ENCODE results near the gene TMEM232. TPM values are rescaled to one million over a fixed set of nuclear protein-coding genes. Genes with fewer than 3 reads are reported as not detected.
A peak's percentile ranks its signal among the peaks of the same experiment; 100 is the strongest.

The TMEM232 gene
- total and polyA plus RNA-seq, 4 donors, result 3.4 to 28.3 (median 9.3) TPM

- Histone ChIP-seq H3K27me3 (ENCODE audit: control insufficient read depth in 3 of 3, insufficient read depth in 3 of 3, low read length in 2 of 3) (no peaks in the 10 kb centered on the region), H3K4me1 (ENCODE audit: control insufficient read depth in 5 of 5, insufficient read depth in 5 of 5, low read length in 5 of 5) (no peaks in the 10 kb centered on the region), H3K27ac (ENCODE audit: low read depth in 1 of 2, low read length in 1 of 2) (no peak overlapping the region), H3K9ac (ENCODE audit: insufficient read depth in 1 of 2, low read length in 2 of 2) (no peak overlapping the region), H3K36me3 (ENCODE audit: control insufficient read depth in 4 of 4, insufficient read depth in 4 of 4, low read length in 4 of 4) (no peaks in the 10 kb centered on the region), H3K9me3 (ENCODE audit: control insufficient read depth in 4 of 4, insufficient read depth in 3 of 4, low read length in 3 of 4) (no peaks in the 10 kb centered on the region), H3K4me3 (no peak overlapping the region)
- WGBS, 2 donors, result 78 to 80% methylated on average over 4 of the region's 4 CpGs
- no peak for TF ChIP-seq CTCF (IDR thresholded peaks at IDR 0.05; ENCODE audit: control extremely low read depth, extremely low read depth)
- no peak for ATAC-seq (ENCODE audit: insufficient read depth, low FRiP score)
- DNase-seq, result peak in 1 of 3 donors; percentile 13
Measured at GRCh38 chr5:110768138-110768860, 41.8 kb upstream of the TMEM232 start.

- DNase-seq, result no peak
- no peak for ATAC-seq (ENCODE audit: insufficient read depth, low FRiP score)
- WGBS, 2 donors, result 50 to 73% methylated on average over 1 of the region's 1 CpG
- Histone ChIP-seq H3K9ac (ENCODE audit: insufficient read depth in 1 of 2, low read length in 2 of 2) (no peak overlapping the region), H3K36me3 (ENCODE audit: control insufficient read depth in 4 of 4, insufficient read depth in 4 of 4, low read length in 4 of 4) (peaks cover 0 to 21% (median 12%) of the 10 kb centered on the region in 4 donors), H3K27ac (ENCODE audit: low read depth in 1 of 2, low read length in 1 of 2) (no peak overlapping the region), H3K27me3 (ENCODE audit: control insufficient read depth in 3 of 3, insufficient read depth in 3 of 3, low read length in 2 of 3) (no peaks in the 10 kb centered on the region), H3K4me1 (ENCODE audit: control insufficient read depth in 5 of 5, insufficient read depth in 5 of 5, low read length in 5 of 5) (no peaks in the 10 kb centered on the region), H3K4me3 (no peak overlapping the region), H3K9me3 (ENCODE audit: control insufficient read depth in 4 of 4, insufficient read depth in 3 of 4, low read length in 3 of 4) (no peaks in the 10 kb centered on the region)
- no peak for TF ChIP-seq CTCF (IDR thresholded peaks at IDR 0.05; ENCODE audit: control extremely low read depth, extremely low read depth)
Measured at GRCh38 chr5:110760158-110760557, 33.7 kb upstream of the TMEM232 start.

GRCh38 chr5:110757118-110757729 is 30.8 kb upstream of the TMEM232 start:
- Histone ChIP-seq H3K27me3 (ENCODE audit: control insufficient read depth in 3 of 3, insufficient read depth in 3 of 3, low read length in 2 of 3) (no peaks in the 10 kb centered on the region), H3K36me3 (ENCODE audit: control insufficient read depth in 4 of 4, insufficient read depth in 4 of 4, low read length in 4 of 4) (peaks cover under 1 to 24% (median 11%) of the 10 kb centered on the region in 4 donors), H3K27ac (ENCODE audit: low read depth in 1 of 2, low read length in 1 of 2) (no peak overlapping the region), H3K4me1 (ENCODE audit: control insufficient read depth in 5 of 5, insufficient read depth in 5 of 5, low read length in 5 of 5) (no peaks in the 10 kb centered on the region), H3K4me3 (no peak overlapping the region), H3K9me3 (ENCODE audit: control insufficient read depth in 4 of 4, insufficient read depth in 3 of 4, low read length in 3 of 4) (no peaks in the 10 kb centered on the region), H3K9ac (ENCODE audit: insufficient read depth in 1 of 2, low read length in 2 of 2) (no peak overlapping the region)
- ATAC-seq (ENCODE audit: insufficient read depth, low FRiP score) (no peak), DNase-seq (peak in 2 of 3 donors; percentile 61 to 67)
- peak; percentile 36 for TF ChIP-seq CTCF (IDR thresholded peaks at IDR 0.05; ENCODE audit: control extremely low read depth, extremely low read depth)
- 53 to 58% methylated on average over 4 of the region's 4 CpGs for WGBS, 2 donors
